UCSD-AML1 (cell line): Measurements from ENCODE around the gene FAM53B.
"Not testable (repeated sequence)": the region's sequence is repeated elsewhere in the genome, so short reads cannot be mapped to it uniquely, and the experiment has no call there.

ENCODE experiments used
- DNase-seq: peaks from one replicate; lab custom pipeline; 2025; ENCODE audit not compliant: unreplicated experiment; lab: John Stamatoyannopoulos, UW

Gene FAM53B

DNA sequence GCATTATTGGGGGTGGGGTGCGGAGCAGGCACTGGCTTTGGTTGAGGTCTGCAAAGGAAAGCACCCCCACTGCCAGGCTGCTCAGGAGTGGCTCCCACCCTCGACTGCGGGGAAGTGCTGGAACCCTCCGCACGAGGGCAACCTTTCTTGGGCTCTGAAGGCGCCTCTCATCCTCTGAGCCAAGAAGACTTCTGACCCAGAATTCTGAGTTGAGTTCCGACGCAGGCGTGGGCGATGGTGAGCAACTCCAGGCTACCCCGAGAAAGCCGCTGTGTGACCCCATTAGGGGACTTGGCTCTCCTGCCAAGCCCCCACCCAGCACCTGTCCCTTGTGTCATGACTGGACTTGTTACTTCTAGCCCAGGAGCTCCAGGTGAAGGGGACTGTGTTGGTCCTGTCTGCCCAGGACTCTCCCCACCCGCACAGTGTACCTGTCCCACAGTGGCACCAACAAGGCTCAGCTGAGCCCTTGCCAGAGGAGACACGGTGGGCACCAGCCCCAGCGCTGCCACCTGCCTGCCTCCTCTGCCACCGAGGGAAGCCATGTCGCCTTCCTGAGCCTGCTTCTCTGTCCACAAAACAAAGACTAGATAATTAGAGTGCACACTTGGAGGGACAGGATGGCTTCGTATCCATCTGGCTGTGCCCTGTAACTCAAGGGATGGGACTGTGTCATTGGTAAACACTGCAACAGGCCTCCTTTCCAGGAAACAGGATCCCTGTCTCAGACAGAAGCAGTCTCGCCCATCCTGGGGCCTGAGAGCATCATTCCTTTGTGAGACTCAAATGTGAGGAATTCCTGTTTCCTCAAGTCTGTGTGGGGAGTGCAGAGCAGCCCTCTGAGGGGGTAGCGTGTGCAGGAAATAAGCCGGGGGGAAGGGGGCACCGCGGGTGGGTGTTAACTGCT, 153.7 kb downstream of the FAM53B start:
- no peak for DNase-seq

DNA sequence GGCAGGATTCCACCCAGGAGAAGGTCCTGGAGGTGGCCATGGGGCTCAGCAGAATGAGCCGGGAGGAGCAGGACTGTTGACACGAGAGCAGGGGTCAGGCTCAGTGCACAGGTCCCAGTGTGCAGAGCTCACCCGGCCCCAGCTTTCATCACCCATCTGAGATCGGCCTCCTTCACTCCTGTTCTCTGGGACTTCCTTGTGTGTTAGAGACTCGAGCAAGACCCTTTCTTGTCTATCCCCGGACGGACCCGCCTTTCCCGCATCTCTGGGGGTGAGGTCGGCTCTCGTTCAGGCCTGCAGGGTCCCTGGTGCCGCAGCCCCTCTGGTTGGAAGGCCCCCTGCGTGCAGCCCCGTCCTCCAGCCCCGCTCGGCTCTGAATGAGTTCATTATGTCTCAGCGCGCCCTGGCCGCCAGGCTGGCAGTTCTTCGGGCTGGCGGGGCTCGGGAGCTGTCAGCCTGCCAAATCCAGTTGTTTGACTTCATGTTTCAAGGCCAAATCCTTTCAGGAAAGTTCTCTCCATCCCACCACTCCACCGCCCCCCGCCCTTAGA, 154.6 kb downstream of the FAM53B start:
- no peak for DNase-seq

- DNase-seq = no peak
Observed at GRCh38 chr10:124588736-124589490, 155.3 kb downstream of the FAM53B start.

DNA sequence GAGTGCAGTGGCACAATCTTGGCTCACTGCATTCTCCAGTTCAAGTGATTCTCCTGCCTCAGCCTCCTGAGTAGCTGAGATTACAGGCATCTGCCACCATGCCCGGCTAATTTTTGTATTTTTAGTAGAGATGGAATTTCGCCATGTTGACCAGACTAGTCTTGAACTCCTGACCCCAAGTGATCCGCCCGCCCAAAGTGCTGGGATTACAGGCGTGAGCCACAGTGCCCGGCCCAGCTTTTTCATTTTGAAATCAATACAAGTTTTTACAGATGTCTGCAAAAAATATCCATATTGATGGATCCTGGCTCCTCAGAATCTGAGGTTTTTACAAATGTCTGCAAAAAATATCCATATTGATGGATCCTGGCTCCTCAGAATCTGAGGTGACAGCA, 155.8 kb downstream of the FAM53B start:
- DNase-seq = not testable (repeated sequence)

GRCh38 chr10:124587811-124588211, 156.4 kb downstream of the FAM53B start:
- no peak for DNase-seq

DNA sequence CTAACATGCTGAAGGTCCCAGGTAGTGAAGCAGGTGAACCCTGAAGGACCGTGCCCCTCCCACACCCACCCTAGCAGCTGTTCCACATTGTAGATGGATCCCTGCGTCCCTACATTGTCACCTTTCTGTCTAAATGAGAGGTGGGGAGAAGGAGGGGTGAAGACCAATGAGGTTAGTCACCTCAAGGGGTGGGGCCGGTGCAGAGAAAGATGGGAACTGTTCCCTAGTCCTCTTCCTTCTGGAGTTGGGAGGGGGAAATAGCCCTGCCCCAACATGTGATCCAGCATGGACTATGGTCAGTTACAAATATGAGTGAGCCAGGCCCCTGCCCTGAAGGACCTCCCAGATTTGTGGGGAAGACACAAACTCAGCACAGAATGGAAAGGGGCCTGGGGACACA, 158.0 kb downstream of the FAM53B start:
- no peak for DNase-seq

DNA sequence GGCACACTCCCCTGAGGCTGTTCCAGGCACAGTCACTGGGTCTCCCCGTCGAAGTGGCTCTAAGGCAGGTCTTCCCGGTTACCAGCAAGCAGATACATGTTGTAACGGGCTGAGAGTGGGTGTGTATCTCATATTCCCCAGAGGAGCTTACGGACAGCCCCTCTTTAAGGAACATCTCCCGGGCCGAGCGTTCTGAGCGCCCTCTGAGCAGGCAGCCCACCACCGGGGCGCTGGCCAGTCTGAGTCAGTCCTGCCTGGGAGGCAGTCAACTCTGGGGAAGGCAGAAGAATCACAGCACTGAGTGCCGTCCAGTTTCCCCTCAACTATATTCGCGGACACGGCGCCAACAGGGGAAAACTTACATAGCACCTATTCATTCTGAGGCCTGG, 165.2 kb downstream of the FAM53B start:
- no peak for DNase-seq

DNA sequence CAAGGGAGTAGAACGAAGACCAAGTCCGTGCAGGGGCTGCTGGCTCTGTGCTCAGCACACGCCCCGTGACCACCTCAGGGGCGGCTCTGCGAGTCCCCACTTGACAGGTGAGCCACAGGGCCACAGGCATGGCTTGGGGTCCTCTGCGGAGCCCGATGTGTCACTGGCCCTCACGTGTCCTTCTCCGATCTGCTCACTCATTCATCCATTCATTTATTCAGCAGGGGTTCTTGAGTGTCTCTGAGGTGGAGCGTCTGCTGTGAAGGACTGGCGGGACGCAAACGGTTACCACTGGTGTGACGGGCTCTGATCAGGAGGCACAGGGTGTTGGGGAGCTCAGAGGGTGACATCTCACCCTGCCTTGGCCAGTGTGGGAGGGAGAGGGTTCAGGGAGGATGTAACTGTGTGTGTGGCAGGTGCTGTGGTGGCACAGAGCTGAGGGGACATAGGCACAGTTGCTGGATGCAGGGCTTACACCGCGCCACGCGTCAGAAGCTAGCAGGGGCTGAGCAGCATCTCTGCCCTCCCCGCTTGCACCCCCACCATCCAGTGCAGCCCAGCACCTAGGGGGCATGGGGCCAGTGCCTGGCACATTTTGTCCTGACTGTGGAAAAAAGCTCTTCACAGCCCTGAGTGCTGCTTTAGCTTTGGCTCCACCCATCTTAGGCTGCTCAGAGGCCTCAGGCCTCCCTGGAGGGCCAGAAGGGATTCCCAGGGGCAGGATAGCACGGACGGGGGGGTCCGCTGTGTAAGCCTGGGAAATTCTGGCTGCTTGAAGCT, 165.8 kb downstream of the FAM53B start:
- DNase-seq = no peak

DNA sequence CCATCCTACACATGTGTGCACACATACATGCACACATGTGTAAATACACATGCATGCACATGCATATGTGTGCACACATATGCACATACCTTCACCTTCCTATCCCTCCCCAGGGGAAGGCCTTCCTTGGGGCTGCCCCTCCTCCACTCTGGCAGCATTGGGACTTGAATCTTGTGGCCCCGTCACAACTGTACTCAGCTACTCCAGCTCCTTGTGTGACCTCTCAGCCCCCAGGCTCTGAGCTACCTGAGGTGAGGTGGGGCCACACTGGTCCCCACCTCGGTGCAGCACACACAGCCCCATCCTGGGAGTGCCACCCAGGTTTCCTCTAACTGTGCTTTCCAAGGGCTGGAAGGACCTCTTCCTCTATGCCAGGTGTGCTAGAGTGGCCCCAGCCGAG, 166.5 kb downstream of the FAM53B start:
- no peak for DNase-seq

DNA sequence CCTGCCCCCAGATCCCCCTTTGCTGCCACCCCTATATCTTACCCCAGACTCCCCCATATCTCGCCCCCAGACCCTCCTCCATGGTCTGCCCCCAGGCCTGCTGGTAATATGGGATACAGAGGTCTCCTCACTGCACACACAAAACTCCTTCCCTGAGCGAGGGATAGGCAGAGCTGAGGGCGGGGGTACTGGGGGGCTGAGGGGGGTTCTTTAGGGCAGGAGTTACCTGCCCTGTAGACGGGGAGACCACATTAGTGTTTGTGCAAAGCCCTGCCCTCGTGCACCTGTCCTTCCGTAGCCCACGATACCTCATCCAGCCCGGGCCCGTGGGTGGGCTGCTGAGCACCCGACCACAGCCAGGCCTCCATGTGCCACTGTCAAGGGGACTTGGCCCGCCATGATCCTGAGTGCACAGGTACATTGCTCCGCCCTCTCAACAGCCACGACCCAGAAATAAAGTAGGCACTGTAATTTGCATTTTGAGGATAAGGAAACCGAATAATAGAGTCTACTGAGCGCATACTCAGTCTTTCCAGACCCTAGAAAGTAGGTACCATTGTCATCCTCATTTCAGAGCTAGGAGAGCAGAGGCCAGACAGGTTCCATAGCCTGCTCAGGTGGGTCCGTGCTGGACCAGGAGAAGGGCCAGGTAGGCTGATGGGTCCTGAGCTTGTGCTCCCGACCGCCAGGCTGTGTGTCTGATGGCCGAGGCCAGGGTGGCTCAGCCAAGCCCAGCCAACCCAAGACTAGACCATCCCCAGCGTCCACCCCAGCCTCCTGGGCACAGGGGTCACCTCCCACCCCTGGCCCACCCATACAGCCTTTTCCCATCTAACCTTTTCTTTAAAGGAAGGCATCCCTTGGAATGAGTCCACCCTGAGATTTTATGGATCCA, 167.4 kb downstream of the FAM53B start:
- no peak for DNase-seq

- DNase-seq = no peak
Observed at GRCh38 chr10:124575107-124576035, 168.8 kb downstream of the FAM53B start.

DNA sequence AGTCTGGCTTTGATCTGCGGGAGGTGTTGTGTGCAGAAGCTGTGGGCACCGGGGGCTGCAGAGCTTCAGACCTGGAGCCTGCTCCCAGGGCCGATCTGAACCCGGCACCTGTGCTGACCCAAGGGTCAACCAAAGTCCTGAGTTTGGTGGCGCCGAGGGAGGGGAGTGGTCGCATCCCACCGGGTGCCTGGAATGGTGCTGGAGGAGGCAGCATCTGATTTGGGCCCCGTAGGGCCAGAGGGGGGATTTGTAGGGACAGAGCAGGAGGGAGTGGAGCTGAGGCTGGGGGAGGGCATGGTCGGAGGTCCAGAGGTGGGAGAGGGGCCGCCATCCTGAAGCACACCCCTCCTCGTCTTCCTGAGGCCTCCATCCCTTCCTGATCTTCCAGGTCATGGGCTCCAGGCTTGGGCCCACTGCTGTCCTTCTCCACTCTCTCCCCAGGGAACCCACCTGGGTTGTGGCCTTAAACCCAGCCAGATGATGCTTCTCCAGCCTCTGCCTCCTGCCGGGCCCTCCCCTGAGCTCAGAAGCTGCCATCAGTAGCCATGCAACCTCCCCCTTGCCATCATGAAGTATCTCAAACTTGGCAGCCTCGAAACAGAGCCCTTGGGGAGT, 169.6 kb downstream of the FAM53B start:
- no peak for DNase-seq

DNA sequence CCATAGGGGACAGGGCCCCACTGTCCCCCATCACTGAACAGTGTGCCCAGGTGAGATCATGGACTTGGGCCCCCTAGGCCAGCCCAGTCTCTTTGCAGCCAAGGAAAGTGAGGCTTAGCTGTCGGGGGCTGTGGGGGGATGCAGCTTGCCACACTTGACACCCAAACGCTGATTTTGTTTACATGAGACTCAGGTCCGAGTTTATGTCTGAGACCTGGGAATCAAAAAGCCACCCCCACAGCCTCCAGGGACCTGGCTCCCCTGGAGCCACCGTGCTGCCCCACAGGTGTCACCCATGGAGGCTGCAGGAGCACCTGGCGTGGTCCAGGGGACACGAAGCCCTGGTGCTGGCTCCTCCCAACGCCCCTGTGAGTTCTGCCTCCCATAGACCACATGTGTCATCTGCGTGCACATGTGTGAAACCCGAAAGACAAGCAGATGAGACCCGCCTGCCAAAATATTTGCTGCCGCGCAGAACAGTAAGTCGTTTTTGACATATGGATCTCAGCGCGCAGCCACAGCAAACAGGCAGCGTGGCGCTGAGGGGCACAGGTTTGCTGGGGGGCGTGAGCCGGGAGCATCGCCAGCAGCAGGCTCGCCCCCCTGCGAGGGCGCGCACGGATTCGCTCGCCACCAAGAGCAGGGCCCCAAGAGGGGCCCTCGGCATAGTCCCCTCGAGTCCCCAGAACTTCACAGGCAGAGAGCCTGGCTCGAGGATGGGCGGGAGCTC, 170.3 kb downstream of the FAM53B start:
- DNase-seq = no peak

DNA sequence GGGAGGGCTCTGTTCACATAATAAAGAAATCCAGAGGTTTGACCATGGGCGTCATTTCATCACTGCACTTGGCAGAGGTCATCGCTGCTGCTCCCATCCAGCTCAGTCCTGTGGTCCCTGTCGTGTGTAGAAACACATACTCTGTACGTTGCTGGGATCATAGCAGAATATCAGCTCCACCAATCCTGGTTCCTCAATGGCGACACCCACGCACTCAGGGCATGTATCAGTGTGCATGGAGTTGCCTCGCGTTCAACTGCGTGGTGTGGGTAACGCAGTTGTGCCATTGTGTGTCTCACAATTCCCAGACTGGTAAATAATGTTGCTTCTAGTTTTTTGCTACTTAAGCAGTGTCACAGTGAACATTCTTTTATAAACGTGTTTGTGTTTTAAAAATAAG, 171.4 kb downstream of the FAM53B start:
- no peak for DNase-seq

DNA sequence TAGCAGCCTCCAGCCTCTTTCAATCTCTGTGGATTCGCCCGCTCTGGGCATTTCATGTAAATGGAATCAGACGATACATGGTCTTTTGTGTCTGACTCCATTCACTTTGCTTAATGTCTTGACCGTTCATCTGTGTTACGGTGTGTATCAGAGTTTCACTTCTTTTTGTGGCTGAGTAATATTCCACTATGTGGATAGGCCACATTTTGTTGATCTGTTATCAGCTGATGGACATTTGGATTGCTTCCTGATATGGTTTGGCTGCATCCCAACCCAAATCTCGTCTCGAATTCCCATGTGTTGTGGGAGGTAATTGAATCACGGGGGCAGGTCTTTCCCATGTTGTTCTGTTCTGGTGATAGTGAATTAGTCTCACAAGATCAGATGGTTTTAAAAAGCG, 173.5 kb downstream of the FAM53B start:
- DNase-seq = no peak

- DNase-seq = no peak
Observed at GRCh38 chr10:124569623-124570470, 174.3 kb downstream of the FAM53B start.
